ENCODE data around the gene LRRIQ4.

LRRIQ4 gene

DNA sequence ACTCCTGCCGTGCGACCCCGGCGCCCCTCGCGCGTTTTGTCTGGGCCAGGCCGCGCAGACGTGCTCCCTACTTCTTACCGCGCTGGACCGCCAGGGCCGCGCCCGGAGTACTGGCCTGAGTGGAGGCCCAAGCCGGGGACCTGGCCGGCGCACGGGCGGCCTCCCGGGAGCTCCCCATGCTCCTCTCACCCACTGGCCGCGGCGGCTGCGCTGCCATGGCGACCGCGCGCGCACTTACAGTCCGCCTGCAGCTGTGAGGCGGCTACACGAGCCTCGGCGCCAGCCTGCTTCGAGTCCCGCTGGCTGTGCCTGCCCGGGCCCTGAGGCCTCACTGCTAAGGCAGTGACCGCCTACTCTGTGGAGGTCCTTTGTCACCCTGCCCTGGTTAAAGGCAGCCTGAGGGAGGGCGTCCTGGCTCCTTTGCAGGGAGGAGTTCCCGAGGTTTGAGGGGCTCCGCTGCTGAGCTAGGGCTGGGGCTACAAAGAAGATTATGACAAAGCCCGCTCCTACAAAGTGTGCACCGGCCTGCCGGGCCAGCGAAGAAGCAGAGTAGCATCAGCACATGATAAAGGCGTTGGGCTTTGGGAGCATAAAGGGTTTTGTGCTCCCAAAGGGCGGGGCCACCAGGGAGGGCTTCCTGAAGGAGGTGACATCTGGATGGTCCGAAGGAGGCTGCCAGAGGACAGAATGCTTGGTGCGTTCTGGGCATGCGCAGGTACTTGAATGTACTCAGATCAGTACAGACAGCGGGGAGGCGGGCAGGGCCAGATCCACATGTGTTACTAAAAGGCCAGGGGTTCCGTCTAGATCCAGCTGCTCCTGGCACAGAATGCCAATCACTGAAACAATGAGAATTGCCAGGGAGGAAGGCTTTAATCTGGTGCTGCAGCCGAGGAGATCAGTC lies at the start of gene LRRIQ4, which contains the start of gene LRRC34:
TSS of gene LRRIQ4 (plus strand) at position 539 of the 904 bp plus-strand sequence. CDS start 9,052 bp downstream, outside the sequence.
TSS of gene LRRC34 (minus strand) at position 573 of the 904 bp plus-strand sequence. CDS start at position 217, 356 bp downstream.
- Histone ChIP-seq H3K79me2 (ENCODE audit: insufficient read depth, low read length) (no peaks in the 10 kb centered on the region), H3K9me3 (ENCODE audit: insufficient read depth, low read length, severe bottlenecking) (peaks cover 7% of the 10 kb centered on the region), H3K4me2 (ENCODE audit: insufficient read depth, low read length) (peak within 1 kb of the TSS; percentile 87), H3K27me3 (ENCODE audit: insufficient read depth, low read length, poor library complexity) (peaks cover 17% of the 10 kb centered on the region), H3K9ac (ENCODE audit: low read depth, low read length) (peak within 1 kb of the TSS; percentile 72), H2AFZ (ENCODE audit: low read depth, low read length) (peak within 1 kb of the TSS; percentile 89), H3K4me1 (ENCODE audit: insufficient read depth, low read length) (peaks cover 37% of the 10 kb centered on the region), H4K20me1 (ENCODE audit: insufficient read depth, low read length) (no peaks in the 10 kb centered on the region), H3K4me3 (ENCODE audit: low read depth in 1 of 2, low read length in 2 of 2) (peak within 1 kb of the TSS; percentile 48 to 86), H3K27ac (ENCODE audit: low read length) (peak within 1 kb of the TSS; percentile 78), H3K36me3 (ENCODE audit: insufficient read depth, low read length) (no peaks in the 10 kb centered on the region)
- ATAC-seq (ENCODE audit: insufficient read depth, low read depth) (peak; percentile 71), DNase-seq (peak; percentile 78)
- TF ChIP-seq, protein P1, sequence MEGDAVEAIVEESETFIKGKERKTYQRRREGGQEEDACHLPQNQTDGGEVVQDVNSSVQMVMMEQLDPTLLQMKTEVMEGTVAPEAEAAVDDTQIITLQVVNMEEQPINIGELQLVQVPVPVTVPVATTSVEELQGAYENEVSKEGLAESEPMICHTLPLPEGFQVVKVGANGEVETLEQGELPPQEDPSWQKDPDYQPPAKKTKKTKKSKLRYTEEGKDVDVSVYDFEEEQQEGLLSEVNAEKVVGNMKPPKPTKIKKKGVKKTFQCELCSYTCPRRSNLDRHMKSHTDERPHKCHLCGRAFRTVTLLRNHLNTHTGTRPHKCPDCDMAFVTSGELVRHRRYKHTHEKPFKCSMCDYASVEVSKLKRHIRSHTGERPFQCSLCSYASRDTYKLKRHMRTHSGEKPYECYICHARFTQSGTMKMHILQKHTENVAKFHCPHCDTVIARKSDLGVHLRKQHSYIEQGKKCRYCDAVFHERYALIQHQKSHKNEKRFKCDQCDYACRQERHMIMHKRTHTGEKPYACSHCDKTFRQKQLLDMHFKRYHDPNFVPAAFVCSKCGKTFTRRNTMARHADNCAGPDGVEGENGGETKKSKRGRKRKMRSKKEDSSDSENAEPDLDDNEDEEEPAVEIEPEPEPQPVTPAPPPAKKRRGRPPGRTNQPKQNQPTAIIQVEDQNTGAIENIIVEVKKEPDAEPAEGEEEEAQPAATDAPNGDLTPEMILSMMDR (IDR thresholded peaks at IDR 0.05; ENCODE audit: borderline replicate concordance, extremely low read depth, low read length, poor library complexity, severe bottlenecking): no peak
- peak; percentile 53 for TF ChIP-seq EZH2 (IDR thresholded peaks at IDR 0.05; ENCODE audit: borderline replicate concordance, low read depth, low read length, severe bottlenecking)

DNA sequence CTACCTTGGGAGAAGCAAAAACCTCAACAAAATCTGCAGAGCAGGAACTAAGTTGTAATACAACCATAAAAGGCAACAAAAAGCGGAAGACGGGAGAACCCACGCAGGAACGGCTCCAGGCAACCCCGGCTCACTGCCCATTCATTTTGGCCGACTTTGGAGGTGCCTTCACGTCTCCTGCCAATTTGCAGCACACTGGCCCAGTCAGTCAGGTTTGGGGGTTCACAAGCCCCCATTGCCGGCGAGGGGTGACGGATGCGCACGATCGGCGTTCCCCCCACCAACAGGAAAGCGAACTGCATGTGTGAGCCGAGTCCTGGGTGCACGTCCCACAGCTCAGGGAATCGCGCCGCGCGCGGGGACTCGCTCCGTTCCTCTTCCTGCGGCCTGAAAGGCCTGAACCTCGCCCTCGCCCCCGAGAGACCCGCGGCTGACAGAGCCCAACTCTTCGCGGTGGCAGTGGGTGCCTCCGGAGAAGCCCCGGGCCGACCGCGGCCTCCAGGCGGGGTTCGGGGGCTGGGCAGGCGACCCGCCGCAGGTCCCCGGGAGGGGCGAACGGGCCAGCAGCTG lies 48.3 kb upstream of the LRRIQ4 start:
- Histone ChIP-seq H3K9me3 (ENCODE audit: insufficient read depth, low read length, severe bottlenecking) (no peaks in the 10 kb centered on the region), H3K4me3 (ENCODE audit: low read depth in 1 of 2, low read length in 2 of 2) (peak overlapping the region; percentile 73 to 91), H3K79me2 (ENCODE audit: insufficient read depth, low read length) (no peaks in the 10 kb centered on the region), H3K4me1 (ENCODE audit: insufficient read depth, low read length) (peaks cover 32% of the 10 kb centered on the region), H3K36me3 (ENCODE audit: insufficient read depth, low read length) (no peaks in the 10 kb centered on the region), H3K27me3 (ENCODE audit: insufficient read depth, low read length, poor library complexity) (no peaks in the 10 kb centered on the region), H3K27ac (ENCODE audit: low read length) (peak overlapping the region; percentile 94), H3K4me2 (ENCODE audit: insufficient read depth, low read length) (peak overlapping the region; percentile 87), H2AFZ (ENCODE audit: low read depth, low read length) (peak overlapping the region; percentile 97), H4K20me1 (ENCODE audit: insufficient read depth, low read length) (no peaks in the 10 kb centered on the region), H3K9ac (ENCODE audit: low read depth, low read length) (peak overlapping the region; percentile 86)
- DNase-seq: peak; percentile 61
- TF ChIP-seq, protein P1 (IDR thresholded peaks at IDR 0.05; ENCODE audit: borderline replicate concordance, extremely low read depth, low read length, poor library complexity, severe bottlenecking): no peak
- TF ChIP-seq EZH2 (IDR thresholded peaks at IDR 0.05; ENCODE audit: borderline replicate concordance, low read depth, low read length, severe bottlenecking): no peak
- peak; percentile 55 for ATAC-seq (ENCODE audit: insufficient read depth, low read depth)

DNA sequence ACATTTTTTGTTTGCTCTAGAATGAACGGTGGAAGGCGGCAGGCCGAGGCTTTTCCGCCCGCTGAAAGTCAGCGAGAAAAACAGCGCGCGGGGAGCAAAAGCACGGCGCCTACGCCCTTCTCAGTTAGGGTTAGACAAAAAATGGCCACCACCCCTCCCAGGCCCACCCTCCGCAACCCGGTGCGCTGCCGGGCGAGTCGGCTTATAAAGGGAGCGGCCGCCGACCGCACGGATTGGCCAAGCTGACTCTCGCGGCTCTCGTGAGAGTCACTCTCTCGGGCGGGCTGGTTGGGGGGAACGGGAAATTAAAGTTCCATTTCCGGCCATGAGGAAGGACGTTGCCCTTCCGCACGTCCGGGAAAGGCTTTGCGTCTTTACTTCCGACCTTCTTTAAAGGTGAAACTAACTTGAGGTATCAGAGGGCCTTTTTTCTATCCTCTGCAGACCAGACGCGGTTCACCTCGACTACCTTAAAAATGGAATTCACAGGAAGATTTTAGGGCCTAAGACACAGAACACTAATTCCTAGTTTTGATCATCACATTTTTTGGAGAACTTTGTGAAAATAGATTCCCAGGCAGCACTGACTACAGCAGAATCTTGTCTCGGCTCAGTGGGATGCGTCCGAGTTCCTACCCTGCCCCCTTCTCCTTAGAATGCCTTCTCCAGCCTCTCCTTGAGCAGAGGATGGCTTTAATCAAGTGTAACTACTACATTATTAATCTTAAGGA lies 47.6 kb upstream of the LRRIQ4 start, which contains the start of gene TERC:
TSS of gene TERC (minus strand) at position 179 of the 731 bp plus-strand sequence.
- Histone ChIP-seq H2AFZ (ENCODE audit: low read depth, low read length) (peak within 1 kb of the TSS; percentile 97), H3K4me3 (ENCODE audit: low read depth in 1 of 2, low read length in 2 of 2) (peak within 1 kb of the TSS; percentile 73 to 91), H3K79me2 (ENCODE audit: insufficient read depth, low read length) (no peaks in the 10 kb centered on the region), H3K4me1 (ENCODE audit: insufficient read depth, low read length) (peaks cover 31% of the 10 kb centered on the region), H3K9ac (ENCODE audit: low read depth, low read length) (peak within 1 kb of the TSS; percentile 86), H4K20me1 (ENCODE audit: insufficient read depth, low read length) (no peaks in the 10 kb centered on the region), H3K4me2 (ENCODE audit: insufficient read depth, low read length) (peak within 1 kb of the TSS; percentile 87), H3K27ac (ENCODE audit: low read length) (peak within 1 kb of the TSS; percentile 94), H3K9me3 (ENCODE audit: insufficient read depth, low read length, severe bottlenecking) (no peaks in the 10 kb centered on the region), H3K36me3 (ENCODE audit: insufficient read depth, low read length) (no peaks in the 10 kb centered on the region), H3K27me3 (ENCODE audit: insufficient read depth, low read length, poor library complexity) (no peaks in the 10 kb centered on the region)
- ATAC-seq (ENCODE audit: insufficient read depth, low read depth) (peak; percentile 87), DNase-seq (peak; percentile 93)
- TF ChIP-seq EZH2 (IDR thresholded peaks at IDR 0.05; ENCODE audit: borderline replicate concordance, low read depth, low read length, severe bottlenecking): no peak
- TF ChIP-seq, protein P1 (IDR thresholded peaks at IDR 0.05; ENCODE audit: borderline replicate concordance, extremely low read depth, low read length, poor library complexity, severe bottlenecking): no peak

Measured in DND-41 (cell line).